Upper lobe of right lung (tissue), 1 donor: Measurements from ENCODE around the gene ME3. TPM values are rescaled to one million over a fixed set of nuclear protein-coding genes. Genes with fewer than 3 reads are reported as not detected.
"Not testable (repeated sequence)": the region's sequence is repeated elsewhere in the genome, so short reads cannot be mapped to it uniquely, and the experiment has no call there.

Source experiments
- ATAC-seq: fragments of 200-7000 bp; cut with Tn5 transposase; one replicate; pipeline ENCODE4 v1.9.1; 2020; ENCODE audit warnings: mild to moderate bottlenecking, moderate library complexity
- DNase-seq: peaks from one replicate; pipeline ENCODE4 v3.0.0-alpha.2; 2020
- H3K27ac ChIP-seq: fragments of 200-600 bp; one replicate; pipeline ENCODE4 v1.8.0; 2022
- H3K27me3 ChIP-seq: fragments of 200-600 bp; one replicate; pipeline ENCODE4 v1.8.0; 2022; ENCODE audit warnings: mild to moderate bottlenecking
- H3K36me3 ChIP-seq: fragments of 200-600 bp; one replicate; pipeline ENCODE4 v1.8.0; 2022
- H3K4me1 ChIP-seq: fragments of 200-600 bp; one replicate; pipeline ENCODE4 v1.8.0; 2022
- H3K4me3 ChIP-seq: fragments of 200-600 bp; one replicate; pipeline ENCODE4 v1.8.0; 2022; ENCODE audit warnings: mild to moderate bottlenecking
- H3K9me3 ChIP-seq: fragments of 200-600 bp; one replicate; pipeline ENCODE4 v1.8.0; 2022
- CTCF ChIP-seq: fragments of 200-600 bp; IDR thresholded peaks from one replicate; pipeline ENCODE4 v1.8.0; 2022; ENCODE audit warnings: antibody characterized with exemption
- intact Hi-C: fragments of 100-400 bp; cut with DNase I; formaldehyde crosslinking; loops from one replicate; pipeline ENCODE4 v1.11.0; 2022
- total RNA-seq: library from RNA; stranded (reverse); fragmentation: NEBNext Ultra II Directional; extraction: Animal tissue kit (Norgen Biotek cat#: 25700); gene quantifications from one replicate; pipeline ENCODE4 v1.2.1, GENCODE V29; 2021
- donor health status: DM: no; HTN: yes; CAD: no; lungs with severe emphysema.

ME3 gene
- total RNA-seq, 1 donor from 2014 or later, result 24.7 TPM

- ATAC-seq, result no peak
These were observed 253.9 kb downstream of the ME3 start for GRCh38 chr11:86418513-86418912.

GRCh38 chr11:86418106-86418505, 254.3 kb downstream of the ME3 start:
- intact Hi-C loops, result no loop called here
- H3K36me3 ChIP-seq, result no peaks in the 10 kb centered on the region
- H3K27ac ChIP-seq, result no peak overlapping the region
- ATAC-seq (no peak), DNase-seq (no peak)
- H3K27me3 ChIP-seq, result no peaks in the 10 kb centered on the region
- no peak overlapping the region for H3K4me3 ChIP-seq
- no peak for TF ChIP-seq CTCF
- no peaks in the 10 kb centered on the region for H3K9me3 ChIP-seq
- H3K4me1 ChIP-seq, result no peaks in the 10 kb centered on the region

More at GRCh38 chr11:86418513-86418912, 253.9 kb downstream of the ME3 start:
- no peaks in the 10 kb centered on the region for H3K36me3 ChIP-seq
- no peak for DNase-seq
- no peak overlapping the region for H3K27ac ChIP-seq
- H3K27me3 ChIP-seq, result no peaks in the 10 kb centered on the region
- no peak overlapping the region for H3K4me3 ChIP-seq
- intact Hi-C loops, result no loop called here
- H3K9me3 ChIP-seq, result no peaks in the 10 kb centered on the region
- H3K4me1 ChIP-seq, result no peaks in the 10 kb centered on the region
- no peak for TF ChIP-seq CTCF

- H3K36me3 ChIP-seq, intact Hi-C loops, H3K4me1 ChIP-seq, H3K9me3 ChIP-seq, ATAC-seq, H3K27me3 ChIP-seq, DNase-seq, H3K4me3 ChIP-seq, H3K27ac ChIP-seq: not testable (repeated sequence)
These were observed 255.5 kb downstream of the ME3 start for GRCh38 chr11:86416951-86417350.

GRCh38 chr11:86416494-86416893, 255.9 kb downstream of the ME3 start:
- Histone ChIP-seq H3K4me3 (no peak overlapping the region), H3K27ac (no peak overlapping the region), H3K27me3 (no peaks in the 10 kb centered on the region), H3K9me3 (no peaks in the 10 kb centered on the region), H3K36me3 (no peaks in the 10 kb centered on the region), H3K4me1 (no peaks in the 10 kb centered on the region)
- DNase-seq, result no peak
- no peak for TF ChIP-seq CTCF
- ATAC-seq, result no peak
- intact Hi-C loops, result no loop called here

- H3K4me1 ChIP-seq, result no peaks in the 10 kb centered on the region
- H3K27me3 ChIP-seq, result no peaks in the 10 kb centered on the region
- H3K36me3 ChIP-seq, result no peaks in the 10 kb centered on the region
- no peak for TF ChIP-seq CTCF
- ATAC-seq, result no peak
- intact Hi-C loops, result no loop called here
- H3K27ac ChIP-seq, result no peak overlapping the region
- DNase-seq, result no peak
- H3K4me3 ChIP-seq, result no peak overlapping the region
- H3K9me3 ChIP-seq, result no peaks in the 10 kb centered on the region
These were observed 257.4 kb downstream of the ME3 start for GRCh38 chr11:86415026-86415425.

GRCh38 chr11:86414032-86414431, 258.4 kb downstream of the ME3 start:
- Histone ChIP-seq H3K4me1 (no peaks in the 10 kb centered on the region), H3K4me3 (no peak overlapping the region), H3K27me3 (no peaks in the 10 kb centered on the region), H3K27ac (no peak overlapping the region), H3K36me3 (no peaks in the 10 kb centered on the region), H3K9me3 (no peaks in the 10 kb centered on the region)
- DNase-seq, result no peak
- intact Hi-C loops, result no loop called here
- no peak for TF ChIP-seq CTCF
- ATAC-seq, result no peak
